ENCODE measurements around the gene TSPAN4.

DNA sequence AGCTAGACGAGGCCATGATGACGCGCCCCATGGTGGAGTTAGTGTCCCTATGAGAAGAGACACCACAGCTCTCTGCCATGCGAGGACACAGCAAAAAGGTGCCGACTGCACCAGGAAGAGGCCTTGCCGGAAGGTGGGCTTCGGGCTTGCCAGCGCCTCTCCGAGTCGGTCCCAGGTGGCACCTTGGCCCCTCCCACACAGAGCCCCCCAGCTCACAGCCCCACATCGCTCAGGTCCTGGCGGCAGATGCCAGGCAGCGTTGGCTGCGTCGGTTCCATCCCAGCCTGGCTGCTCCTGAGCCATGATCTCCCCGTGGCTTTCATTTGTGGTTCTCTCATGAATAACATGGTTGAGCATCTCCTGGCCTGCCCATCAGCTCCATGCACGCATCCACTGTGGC, 43.9 kb downstream of the TSPAN4 start:
- TF ChIP-seq, protein P1, sequence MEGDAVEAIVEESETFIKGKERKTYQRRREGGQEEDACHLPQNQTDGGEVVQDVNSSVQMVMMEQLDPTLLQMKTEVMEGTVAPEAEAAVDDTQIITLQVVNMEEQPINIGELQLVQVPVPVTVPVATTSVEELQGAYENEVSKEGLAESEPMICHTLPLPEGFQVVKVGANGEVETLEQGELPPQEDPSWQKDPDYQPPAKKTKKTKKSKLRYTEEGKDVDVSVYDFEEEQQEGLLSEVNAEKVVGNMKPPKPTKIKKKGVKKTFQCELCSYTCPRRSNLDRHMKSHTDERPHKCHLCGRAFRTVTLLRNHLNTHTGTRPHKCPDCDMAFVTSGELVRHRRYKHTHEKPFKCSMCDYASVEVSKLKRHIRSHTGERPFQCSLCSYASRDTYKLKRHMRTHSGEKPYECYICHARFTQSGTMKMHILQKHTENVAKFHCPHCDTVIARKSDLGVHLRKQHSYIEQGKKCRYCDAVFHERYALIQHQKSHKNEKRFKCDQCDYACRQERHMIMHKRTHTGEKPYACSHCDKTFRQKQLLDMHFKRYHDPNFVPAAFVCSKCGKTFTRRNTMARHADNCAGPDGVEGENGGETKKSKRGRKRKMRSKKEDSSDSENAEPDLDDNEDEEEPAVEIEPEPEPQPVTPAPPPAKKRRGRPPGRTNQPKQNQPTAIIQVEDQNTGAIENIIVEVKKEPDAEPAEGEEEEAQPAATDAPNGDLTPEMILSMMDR (IDR thresholded peaks at IDR 0.05; ENCODE audit: borderline replicate concordance, extremely low read depth, low read length, poor library complexity, severe bottlenecking): no peak
- no peak for TF ChIP-seq EZH2 (IDR thresholded peaks at IDR 0.05; ENCODE audit: borderline replicate concordance, low read depth, low read length, severe bottlenecking)

Measured in DND-41 (cell line).